Keratinocyte (primary cell): ENCODE results near the gene PRRG1. TPM values are rescaled to one million over a fixed set of nuclear protein-coding genes. Genes with fewer than 3 reads are reported as not detected.

ENCODE experiments used
- DNase-seq: peaks from one replicate; pipeline ENCODE4 v3.0.0-alpha.2; 2011; ENCODE audit warnings: low read depth, missing footprints, low spot score
- FAIRE-seq: peaks from 2 replicates; lab custom pipeline; 2011; peaks lifted over from hg19 to GRCh38; lab: Jason Lieb, UNC
- H2AFZ ChIP-seq: 2 replicates; pipeline ENCODE4 v1.6.0; 2012; ENCODE audit warnings: low read length, control low read depth, inconsistent platforms; ENCODE audit not compliant: control insufficient read depth
- H3K27ac ChIP-seq: 2 replicates; pipeline ENCODE4 v1.5.1; 2011; ENCODE audit warnings: low read length; ENCODE audit not compliant: control insufficient read depth, insufficient read depth
- H3K27me3 ChIP-seq: 3 replicates; pipeline ENCODE4 v1.6.0; 2011; ENCODE audit warnings: low read length; ENCODE audit not compliant: control insufficient read depth, insufficient read depth; ENCODE audit errors: extremely low read depth
- H3K36me3 ChIP-seq, 2 experiments: 2 replicates in 1 of 2; 3 replicates in 1 of 2; pipeline ENCODE4 v1.5.1; 2011; ENCODE audit warnings: low read length in 2 of 2, mild to moderate bottlenecking in 1 of 2; ENCODE audit not compliant: control insufficient read depth in 2 of 2, insufficient read depth in 2 of 2; ENCODE audit errors: extremely low read depth in 1 of 2
- H3K4me1 ChIP-seq: 3 replicates; pipeline ENCODE4 v1.5.1; 2011; ENCODE audit warnings: low read length; ENCODE audit not compliant: control insufficient read depth, insufficient read depth; ENCODE audit errors: extremely low read depth
- H3K4me2 ChIP-seq: 3 replicates; pipeline ENCODE4 v1.6.0; 2011; ENCODE audit warnings: low read depth, low read length; ENCODE audit not compliant: control insufficient read depth, insufficient read depth; ENCODE audit errors: extremely low read depth
- H3K4me3 ChIP-seq, 3 experiments: fragments of 200-600 bp in 1 of 3; sonication (generic) in 1 of 3; 2 replicates in 2 of 3; 3 replicates in 1 of 3; pipeline ENCODE4 v1.5.1; 2011 to 2016; ENCODE audit warnings: low read length in 3 of 3, mild to moderate bottlenecking in 3 of 3, control low read depth in 2 of 3, inconsistent platforms in 1 of 3, low read depth in 1 of 3, mixed read lengths in 1 of 3, mixed run types in 1 of 3, moderate library complexity in 1 of 3; ENCODE audit not compliant: control insufficient read depth in 2 of 3, insufficient read depth in 2 of 3; ENCODE audit errors: extremely low read depth in 1 of 3
- H3K79me2 ChIP-seq: 2 replicates; pipeline ENCODE4 v1.6.0; 2012; ENCODE audit warnings: low read length; ENCODE audit not compliant: control insufficient read depth, insufficient read depth
- H3K9ac ChIP-seq: 3 replicates; pipeline ENCODE4 v1.6.0; 2011; ENCODE audit warnings: low read length; ENCODE audit not compliant: control insufficient read depth, insufficient read depth; ENCODE audit errors: extremely low read depth
- H3K9me1 ChIP-seq: 3 replicates; pipeline ENCODE4 v1.6.0; 2011; ENCODE audit warnings: low read length; ENCODE audit not compliant: control insufficient read depth, insufficient read depth; ENCODE audit errors: extremely low read depth
- H3K9me3 ChIP-seq: 2 replicates; pipeline ENCODE4 v1.5.1; 2012; ENCODE audit warnings: low read depth, low read length; ENCODE audit not compliant: control insufficient read depth
- H4K20me1 ChIP-seq: 3 replicates; pipeline ENCODE4 v1.6.0; 2011; ENCODE audit warnings: low read length; ENCODE audit not compliant: control insufficient read depth, insufficient read depth; ENCODE audit errors: extremely low read depth
- CTCF ChIP-seq, 3 experiments: IDR thresholded peaks in 1 of 3; conservative IDR thresholded peaks in 1 of 3; optimal IDR thresholded peaks in 1 of 3; 2 replicates in 2 of 3; 3 replicates in 1 of 3; pipeline versions ENCODE3 to v1.5.1; 2011; ENCODE audit warnings: low read length in 3 of 3, mild to moderate bottlenecking in 3 of 3, moderate library complexity in 2 of 3, control low read depth in 1 of 3, inconsistent platforms in 1 of 3; ENCODE audit not compliant: insufficient read depth in 2 of 3; ENCODE audit errors: extremely low read depth in 1 of 3
- EZH2 ChIP-seq: IDR thresholded peaks from one replicate; pipeline ENCODE4 v1.6.1; 2012; ENCODE audit warnings: inconsistent platforms, mild to moderate bottlenecking, low read length, moderate library complexity
- dilution Hi-C: fragments of 300-500 bp; cut with MboI; formaldehyde crosslinking; loops from one replicate; pipeline ENCODE4 v1.7.0; 2020; ENCODE audit warnings: low sequenced_read_pairs; ENCODE audit not compliant: extremely low pct_ligation_motif_present
- polyA plus RNA-seq, 5 experiments: library from polyadenylated mRNA; depleted of rRNA in 3 of 5; stranded (reverse) in 3 of 5; stranded (forward) in 1 of 5; unstranded in 1 of 5; fragments of >200 nt; gene quantifications; 1 replicate in 1 of 5; 2 replicates in 3 of 5; 3 replicates in 1 of 5; pipeline versions ENCODE4 v1.2.1 to v1.2.3, GENCODE V29; 2011 to 2012; ENCODE audit warnings: missing spikeins in 2 of 5, low read depth in 1 of 5, low replicate concordance in 1 of 5

Gene PRRG1
- polyA plus RNA-seq, 1 donor (not counting 4 experiments of a cell fraction or from before 2014, with no cell fraction given) = 29.2 TPM

GRCh38 chrX:37437160-37437559 is 88.0 kb downstream of the PRRG1 start:
- Histone ChIP-seq H3K27me3 (no peaks in the 10 kb centered on the region), H3K79me2 (no peaks in the 10 kb centered on the region), H3K4me2 (no peak overlapping the region), H3K27ac (no peak overlapping the region), H2AFZ (no peak overlapping the region), H4K20me1 (no peaks in the 10 kb centered on the region), H3K9me3 (no peaks in the 10 kb centered on the region), H3K36me3 (no peaks in the 10 kb centered on the region), H3K9ac (no peak overlapping the region), H3K4me3 (no peak overlapping the region), H3K9me1 (no peaks in the 10 kb centered on the region), H3K4me1 (no peaks in the 10 kb centered on the region)
- dilution Hi-C loops = no loop called here
- DNase-seq (no peak), FAIRE-seq (no peak)
- TF ChIP-seq CTCF (optimal IDR thresholded peaks at IDR 0.05 in 1 of 3, IDR thresholded peaks at IDR 0.05 in 1 of 3, conservative IDR thresholded peaks at IDR 0.05 in 1 of 3; ENCODE audit: extremely low read depth in 1 of 3, insufficient read depth in 2 of 3, low read length in 3 of 3) (no peak), EZH2 (no peak)

- TF ChIP-seq CTCF (optimal IDR thresholded peaks at IDR 0.05 in 1 of 3, IDR thresholded peaks at IDR 0.05 in 1 of 3, conservative IDR thresholded peaks at IDR 0.05 in 1 of 3; ENCODE audit: extremely low read depth in 1 of 3, insufficient read depth in 2 of 3, low read length in 3 of 3) = no peak
- TF ChIP-seq EZH2 = no peak
- Histone ChIP-seq H3K9me3 (no peaks in the 10 kb centered on the region), H3K9ac (no peak overlapping the region), H3K79me2 (no peaks in the 10 kb centered on the region), H3K27me3 (no peaks in the 10 kb centered on the region), H3K27ac (no peak overlapping the region), H3K9me1 (no peaks in the 10 kb centered on the region), H2AFZ (no peak overlapping the region), H3K4me1 (no peaks in the 10 kb centered on the region), H3K4me3 (no peak overlapping the region), H3K4me2 (no peak overlapping the region), H4K20me1 (no peaks in the 10 kb centered on the region), H3K36me3 (no peaks in the 10 kb centered on the region)
- dilution Hi-C loops = no loop called here
- FAIRE-seq = no peak
- DNase-seq = no peak
These were observed 92.2 kb downstream of the PRRG1 start for GRCh38 chrX:37441377-37441776.
